Measurements from ENCODE around the gene XRN2.
A peak's percentile ranks its signal among the peaks of the same experiment; 100 is the strongest.
"Not testable (repeated sequence)": the region's sequence is repeated elsewhere in the genome, so short reads cannot be mapped to it uniquely, and the experiment has no call there.

The XRN2 gene

DNA sequence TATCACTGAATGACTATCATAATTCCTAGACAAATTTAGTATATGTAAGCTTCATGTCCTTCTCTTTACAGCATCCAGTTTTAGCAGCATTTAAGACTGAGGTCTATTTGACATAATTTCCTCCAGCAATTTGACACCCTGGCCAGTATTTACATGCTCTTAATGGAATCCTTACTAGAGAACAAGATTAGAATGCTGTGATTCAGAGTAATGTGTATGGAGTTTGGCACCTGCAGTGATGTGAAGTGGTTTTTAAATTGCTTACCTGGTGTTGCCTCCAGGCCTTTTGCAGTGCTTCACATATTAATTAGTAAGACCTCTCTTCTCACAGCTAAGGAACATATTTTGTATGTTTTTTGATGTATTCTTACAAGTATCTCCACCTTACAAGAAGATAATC lies 84.4 kb downstream of the XRN2 start:
- no peak for DNase-seq (ENCODE audit: low read depth in 2 of 2)

DNA sequence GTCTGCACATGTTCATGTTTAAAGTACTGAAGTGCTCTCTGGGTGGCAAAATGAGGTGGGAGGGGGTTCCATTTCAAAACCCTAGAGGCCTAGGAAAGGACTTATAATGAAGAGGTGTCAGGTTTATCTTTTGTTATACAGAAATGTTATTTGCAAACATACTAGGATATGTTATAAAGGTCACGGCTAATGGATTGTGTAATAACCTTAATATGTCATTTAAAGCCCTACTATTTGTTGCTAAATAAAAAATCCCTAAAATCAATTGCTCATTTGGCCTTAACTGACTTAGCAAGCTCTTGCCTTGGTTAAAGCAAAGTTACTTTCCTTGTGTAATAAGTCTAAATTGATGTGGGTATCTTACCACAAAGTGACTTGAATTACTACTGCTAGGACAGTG lies 85.4 kb downstream of the XRN2 start:
- DNase-seq (ENCODE audit: low read depth in 2 of 2), result no peak

DNA sequence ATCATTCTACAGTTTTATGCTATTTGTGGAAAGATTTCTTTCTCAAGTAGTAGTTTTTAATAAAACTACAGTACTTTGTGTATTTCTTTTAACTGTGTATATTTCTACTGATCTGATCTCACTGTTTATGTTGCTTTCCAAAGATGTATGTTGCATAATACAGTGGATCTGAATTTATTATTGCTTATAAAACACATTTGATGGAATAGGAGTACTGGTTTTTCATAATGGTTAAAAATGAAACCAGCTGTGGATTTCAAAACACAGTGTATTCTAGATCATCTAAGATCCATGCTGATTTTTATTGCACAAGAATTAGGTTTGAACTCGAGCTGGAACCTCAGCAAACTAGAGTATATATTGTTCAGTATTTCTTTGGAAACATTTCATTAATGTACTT lies 86.2 kb downstream of the XRN2 start:
- DNase-seq (ENCODE audit: low read depth in 2 of 2), result no peak

DNA sequence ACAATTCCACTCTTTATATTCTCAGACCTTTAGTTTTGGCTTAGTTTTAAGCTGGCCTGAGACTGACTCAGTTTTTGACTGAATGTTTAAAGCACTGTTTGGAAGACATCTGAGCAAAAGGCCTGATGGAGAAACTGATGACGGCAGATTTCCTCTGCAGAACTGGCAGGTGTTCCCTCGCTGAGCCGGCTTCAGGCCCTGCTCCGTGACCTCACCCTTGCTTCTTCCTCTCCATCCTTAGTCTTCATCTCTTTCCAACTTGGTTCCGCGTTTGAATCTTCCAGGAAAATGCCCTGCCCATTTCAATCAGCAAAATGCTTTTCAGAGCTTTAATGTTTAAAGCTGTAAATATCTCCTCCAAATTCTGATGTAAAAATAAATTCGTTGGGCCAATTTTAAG lies 87.6 kb downstream of the XRN2 start:
- no peak for DNase-seq (ENCODE audit: low read depth in 2 of 2)

DNA sequence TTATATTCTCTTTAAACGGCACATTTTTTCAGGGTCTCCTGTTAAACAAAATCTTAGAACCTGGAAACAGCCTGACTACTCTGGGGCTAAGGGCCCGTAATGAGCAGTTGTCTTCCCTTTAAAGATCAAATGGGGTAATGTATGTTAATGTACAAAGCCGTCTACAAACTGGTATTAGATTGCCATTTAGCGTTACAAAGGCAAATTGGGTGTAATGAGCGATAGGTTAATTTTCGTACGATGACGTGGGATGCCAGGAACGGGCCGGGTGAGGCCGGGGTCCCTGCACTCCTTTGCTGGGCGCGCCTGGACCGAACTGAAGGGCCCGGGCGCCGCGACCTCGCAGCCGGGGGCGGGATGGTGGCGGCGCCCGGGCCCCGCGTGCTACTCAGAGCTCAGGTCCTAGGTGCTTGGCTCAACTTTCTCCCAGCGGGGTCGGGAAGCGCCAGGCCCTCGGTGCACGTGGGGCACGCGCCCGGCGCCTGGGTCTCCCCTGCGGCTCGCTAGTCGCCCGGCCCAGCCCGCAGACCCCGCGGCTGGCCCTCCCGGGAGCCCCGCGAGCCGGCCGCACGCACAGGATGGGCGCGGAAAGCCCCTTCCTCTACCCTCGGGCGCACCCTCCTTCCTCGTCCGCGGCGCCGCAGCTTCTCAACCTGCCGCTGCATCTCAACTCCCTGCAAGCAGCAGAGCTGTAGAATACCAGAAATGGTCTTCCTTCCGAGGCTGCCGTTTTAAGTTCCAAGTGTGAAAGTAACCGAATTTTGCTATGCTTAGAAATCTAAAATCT lies 88.2 kb downstream of the XRN2 start:
- DNase-seq (ENCODE audit: low read depth in 2 of 2), result no peak

DNA sequence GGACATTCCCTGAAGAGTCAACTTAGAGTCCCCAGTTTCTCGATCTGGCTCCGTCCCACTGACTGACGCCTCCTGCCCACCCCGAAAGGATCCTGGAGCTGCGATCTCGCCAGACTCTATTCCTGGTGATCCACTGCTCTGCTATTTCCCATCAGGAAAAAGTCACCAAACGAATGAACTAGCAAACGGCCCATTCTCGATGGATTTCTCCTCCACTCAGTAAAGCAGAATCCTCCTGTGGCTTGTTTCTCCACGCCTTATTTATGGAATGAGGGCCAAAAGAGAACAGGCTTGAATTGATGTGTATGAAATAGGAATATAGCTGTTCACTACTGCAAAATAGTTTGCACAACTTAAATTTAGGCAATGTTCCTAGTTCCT lies 88.8 kb downstream of the XRN2 start:
- no peak for DNase-seq (ENCODE audit: low read depth in 2 of 2)

DNA sequence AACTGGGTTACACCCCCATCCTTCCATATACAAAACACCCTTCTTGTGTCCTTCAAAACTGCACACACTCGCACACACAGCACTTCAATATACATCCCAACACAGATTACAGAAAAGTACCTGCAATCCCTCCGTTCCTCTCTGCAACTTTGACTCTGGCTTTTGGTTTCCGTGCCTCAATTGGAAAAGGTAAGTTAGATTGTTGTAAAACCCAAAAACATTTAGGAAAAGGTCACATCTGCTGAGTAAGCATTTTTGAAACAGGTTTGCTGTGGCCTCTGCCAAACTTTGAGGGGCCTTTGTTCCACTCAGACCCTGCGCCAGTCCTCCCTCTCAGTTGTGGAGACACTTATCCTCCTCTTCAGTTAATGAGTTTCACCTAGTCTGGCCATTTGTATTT lies 90.0 kb downstream of the XRN2 start:
- DNase-seq (ENCODE audit: low read depth in 2 of 2), result no peak

DNA sequence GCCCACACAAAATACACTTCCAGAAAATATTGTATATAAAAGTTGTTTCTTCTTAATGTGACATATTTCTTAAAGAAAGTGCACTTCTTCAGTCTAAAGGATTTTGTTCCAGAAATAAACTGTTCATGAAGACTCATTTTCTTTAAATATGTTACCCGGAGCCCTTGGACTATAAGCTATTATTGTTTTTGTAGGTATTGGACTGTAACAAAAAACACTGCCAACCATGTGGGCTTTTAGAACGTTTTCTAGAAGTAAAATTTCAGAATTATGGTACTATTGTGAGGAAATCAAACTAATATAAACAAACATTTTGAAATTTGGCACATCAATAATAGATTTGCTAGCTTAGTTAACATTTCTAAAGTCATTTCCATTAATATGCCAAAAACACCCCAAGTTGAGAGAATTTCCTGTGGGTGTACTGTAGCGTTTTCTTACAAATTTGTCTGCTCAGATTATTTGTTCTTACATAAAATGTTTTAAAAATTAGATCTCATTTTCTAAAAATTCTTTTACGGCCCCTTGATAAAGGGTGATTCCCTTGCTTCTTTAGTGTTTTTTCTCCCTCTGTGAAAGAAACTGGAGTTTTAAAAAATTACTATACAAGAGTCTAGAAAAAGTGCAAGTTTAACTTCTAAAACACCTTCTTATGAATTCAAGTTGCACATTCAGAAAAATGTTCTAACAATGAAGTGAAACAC lies 90.8 kb downstream of the XRN2 start:
- no peak for DNase-seq (ENCODE audit: low read depth in 2 of 2)

DNA sequence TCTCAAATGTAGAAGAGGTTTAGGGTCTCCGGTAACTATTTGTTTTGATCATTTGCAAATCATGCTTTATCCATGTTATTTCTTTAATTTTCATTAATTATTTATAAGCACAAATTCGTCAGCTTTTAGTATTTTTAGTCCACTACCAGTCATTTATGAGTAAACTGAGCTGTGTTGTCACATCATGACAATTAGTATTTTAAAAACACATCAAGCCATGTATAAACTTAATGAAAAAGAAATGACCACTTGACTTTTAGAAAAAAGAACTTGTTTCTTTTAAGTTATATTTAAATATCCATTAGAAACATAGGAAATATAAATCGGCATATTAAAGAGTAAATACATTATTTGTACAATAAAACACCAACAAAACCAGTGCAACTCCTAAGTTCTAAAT lies 91.4 kb downstream of the XRN2 start:
- DNase-seq (ENCODE audit: low read depth in 2 of 2), result no peak

DNA sequence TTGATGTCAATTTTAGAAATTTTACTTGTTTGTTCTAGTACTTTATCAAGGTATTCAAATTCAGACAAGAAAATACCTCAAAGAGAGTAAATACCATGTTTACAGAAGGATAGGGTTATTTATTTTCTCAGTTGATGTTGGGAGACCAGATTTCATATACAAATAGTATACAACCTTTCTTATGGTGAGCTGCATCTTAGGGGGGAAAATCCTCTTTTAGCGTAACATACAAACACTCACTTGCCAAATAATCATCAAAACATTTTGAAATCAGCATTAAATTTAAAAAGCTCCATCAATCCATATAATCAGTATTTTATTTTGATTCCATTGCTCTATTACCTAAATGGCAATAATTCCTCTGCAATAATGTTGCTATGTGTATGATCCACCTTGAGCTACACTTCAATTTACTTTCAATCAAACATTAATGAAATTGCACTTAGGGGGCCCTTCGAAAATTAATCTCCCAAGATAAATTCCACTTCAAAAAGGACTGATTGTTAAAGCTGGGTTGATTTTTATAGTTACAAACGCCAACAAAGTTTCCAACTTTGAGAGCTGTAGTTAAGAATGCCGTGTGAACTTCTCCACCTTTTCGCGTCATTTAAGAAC lies 92.0 kb downstream of the XRN2 start:
- no peak for DNase-seq (ENCODE audit: low read depth in 2 of 2)

DNA sequence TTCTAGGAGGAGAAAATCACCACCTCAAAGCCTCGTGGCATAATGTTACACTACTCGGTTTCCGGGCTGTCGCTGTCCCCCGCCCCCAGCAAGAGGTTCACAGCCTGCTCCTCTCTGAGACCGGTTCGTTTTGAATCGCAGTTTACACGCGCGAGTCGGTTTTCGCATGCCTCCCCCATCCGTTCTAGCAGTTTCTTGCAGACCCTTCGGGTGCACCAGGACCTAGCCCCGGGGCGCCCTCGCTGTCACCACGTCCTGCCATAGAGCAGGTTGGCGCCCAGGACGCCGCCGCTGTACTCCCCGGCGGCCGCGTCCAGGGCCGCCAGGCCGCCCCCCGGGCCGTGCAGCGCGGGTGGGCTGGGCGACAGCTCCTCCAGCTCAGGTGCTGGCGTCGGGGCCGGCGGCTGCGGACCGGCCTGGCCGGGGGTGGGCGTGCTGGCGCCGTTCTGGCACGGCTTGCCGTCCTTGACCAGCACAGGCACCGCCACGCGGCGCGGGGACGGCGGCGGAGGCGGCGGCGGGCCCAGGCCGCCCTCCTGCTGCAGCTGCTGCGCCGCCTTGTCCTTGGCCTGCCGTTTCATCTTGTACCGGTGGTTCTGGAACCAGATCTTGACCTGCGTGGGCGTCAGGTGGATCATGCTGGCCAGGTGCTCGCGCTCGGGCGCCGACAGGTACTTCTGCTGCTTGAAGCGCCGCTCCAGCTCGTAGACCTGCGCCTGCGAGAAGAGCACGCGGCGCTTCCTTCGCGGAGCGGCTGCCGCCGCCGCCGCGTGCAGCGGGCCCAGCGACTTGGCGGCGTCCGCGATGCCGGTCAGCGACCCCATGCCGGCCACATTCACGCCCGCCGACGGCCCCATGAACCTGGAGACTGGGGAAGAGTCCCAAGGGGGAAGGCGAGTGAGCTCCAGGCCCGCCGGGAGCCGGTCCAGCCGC lies 92.8 kb downstream of the XRN2 start:
- DNase-seq (ENCODE audit: low read depth in 2 of 2), result peak in 1 of 2 donors; percentile 25

DNA sequence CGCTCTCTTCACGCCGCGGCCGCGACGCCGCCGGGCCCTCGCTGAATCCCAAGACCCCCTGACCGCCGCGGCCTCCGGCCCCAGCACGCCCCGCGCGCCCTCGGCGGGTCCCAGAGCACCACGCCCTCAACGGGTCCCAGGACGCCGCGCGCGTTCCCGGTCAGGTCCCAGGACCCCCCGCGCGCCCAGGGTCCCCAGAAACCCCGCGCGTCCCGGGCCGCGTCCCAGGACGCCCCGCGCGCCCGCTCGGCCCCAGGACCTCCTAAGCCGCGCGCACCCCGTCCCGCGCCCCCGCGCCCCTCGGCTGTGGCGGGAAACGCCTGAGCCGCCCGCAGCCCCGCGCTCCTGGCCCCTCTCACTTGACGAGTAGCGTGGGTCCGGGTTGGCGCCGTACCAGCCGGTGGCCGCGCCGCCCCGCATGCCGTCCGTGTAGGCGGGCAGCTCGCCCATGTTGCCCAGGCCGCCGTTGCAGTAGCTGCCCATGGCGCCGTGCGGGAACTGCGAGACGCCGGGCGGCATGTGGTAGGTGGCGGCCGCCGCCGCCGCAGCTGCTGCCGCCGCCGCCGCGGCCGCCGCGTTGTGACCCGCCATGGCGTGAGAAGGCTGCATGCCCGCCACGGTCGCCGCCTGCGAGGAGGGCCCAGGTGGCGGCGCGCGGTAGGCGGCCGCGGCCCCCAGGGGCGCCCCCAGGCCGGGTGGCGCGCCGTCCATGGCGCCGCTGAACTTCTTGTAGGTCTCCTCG lies 93.6 kb downstream of the XRN2 start:
- DNase-seq (ENCODE audit: low read depth in 2 of 2), result no peak

DNA sequence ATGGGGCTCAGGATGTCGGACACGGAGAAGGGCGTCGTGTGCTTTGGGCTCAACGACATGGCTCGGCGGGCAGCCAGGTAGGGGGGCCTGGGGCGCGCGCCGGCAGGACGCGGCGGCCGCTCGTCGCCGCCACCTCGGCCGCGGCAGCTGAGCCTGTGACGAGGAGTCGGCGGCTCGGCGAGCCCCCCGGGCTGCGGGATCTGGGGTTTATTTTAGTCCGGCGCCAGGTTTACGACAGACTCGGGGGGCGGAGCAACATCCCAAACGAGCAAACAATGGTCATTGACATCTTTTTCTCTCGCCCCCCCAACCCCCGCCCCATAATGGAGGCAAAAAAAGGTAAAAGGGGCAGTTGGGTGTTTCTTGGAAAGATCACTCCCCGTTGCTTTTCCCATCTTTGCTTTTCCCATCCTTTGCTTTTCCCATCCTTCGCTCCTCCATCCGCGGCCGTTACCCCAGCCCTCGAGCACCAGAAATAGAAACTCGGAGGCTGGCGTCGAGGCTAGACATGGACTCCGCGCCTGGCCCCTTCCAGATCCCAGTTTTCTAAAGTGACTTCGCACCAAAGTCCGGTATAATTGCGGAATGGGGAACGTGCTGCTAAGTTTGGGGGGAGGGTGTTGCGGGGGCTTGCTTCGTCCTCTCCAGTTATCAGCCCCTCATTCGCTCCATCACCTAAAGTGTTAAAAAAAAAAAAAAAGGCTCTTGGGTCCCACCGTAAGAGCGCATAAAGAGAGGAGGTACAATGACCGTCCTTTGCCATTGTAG lies 94.4 kb downstream of the XRN2 start, which contains the start of gene NKX2-4:
TSS of gene NKX2-4 (minus strand) at position 186 of the 768 bp plus-strand sequence. CDS start at position 59, 127 bp downstream.
- no peak for DNase-seq (ENCODE audit: low read depth in 2 of 2)

DNA sequence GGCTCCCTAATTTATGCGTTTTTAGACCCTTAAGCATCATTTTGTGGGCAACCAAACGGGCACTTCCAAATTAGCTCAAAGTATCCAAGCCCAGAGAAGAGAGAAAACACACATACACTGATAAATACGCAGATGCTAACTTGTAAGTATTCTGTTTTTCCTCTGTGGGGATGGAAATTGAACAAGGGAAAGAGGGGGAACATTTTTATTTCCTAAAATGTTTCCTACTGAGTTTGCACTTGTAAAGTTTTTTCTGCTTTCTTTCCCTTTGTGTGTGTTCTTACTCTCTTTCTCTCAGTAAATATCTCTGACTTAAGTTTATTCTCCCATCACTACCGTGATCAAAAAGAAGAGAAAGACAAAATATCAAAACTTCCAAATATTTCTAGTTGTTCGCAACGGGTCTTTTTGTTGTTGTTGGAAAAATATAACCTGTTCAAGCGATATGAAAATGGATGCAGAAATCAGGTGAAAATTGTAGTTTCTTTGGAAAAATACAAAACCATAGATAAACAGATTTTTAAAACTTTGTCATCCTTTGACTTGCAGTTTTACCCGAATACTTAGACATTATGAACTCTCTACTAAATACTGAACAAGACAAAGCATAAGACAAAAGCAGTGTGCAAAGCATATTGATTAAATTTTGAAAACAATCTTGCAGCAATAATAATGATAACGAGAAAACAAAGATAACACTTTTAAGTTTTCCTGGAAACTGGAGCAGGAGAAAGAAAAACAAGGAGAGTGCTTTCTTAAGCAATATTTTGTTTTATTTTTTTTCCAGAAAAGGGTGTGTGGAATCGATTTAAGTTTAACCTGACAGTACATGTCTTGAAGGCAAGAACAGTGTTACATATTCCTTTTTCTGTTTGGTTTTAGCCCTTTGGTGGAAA lies 95.2 kb downstream of the XRN2 start:
- DNase-seq (ENCODE audit: low read depth in 2 of 2), result no peak

DNA sequence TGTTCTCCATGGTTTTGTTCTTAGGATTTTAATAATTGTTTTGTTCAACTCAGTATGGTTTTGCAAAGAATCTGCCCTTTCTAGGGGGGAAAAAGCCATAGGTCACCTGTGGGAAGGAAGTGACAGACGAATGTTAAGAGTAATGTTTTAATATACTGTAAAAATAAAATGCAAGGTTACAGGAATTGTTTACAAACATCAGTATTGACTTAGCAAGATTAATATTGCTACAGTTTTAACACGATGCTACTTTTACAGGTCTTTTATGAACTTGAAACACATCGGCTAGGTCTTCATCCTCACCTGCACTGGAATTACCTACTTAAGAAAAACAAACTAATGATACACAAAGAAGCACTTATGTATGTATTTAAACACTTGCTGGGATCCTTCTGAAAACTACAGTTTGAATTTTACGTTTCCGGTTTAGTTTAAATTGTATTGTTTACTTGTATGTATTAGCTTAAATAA lies 95.9 kb downstream of the XRN2 start:
- DNase-seq (ENCODE audit: low read depth in 2 of 2), result no peak

DNA sequence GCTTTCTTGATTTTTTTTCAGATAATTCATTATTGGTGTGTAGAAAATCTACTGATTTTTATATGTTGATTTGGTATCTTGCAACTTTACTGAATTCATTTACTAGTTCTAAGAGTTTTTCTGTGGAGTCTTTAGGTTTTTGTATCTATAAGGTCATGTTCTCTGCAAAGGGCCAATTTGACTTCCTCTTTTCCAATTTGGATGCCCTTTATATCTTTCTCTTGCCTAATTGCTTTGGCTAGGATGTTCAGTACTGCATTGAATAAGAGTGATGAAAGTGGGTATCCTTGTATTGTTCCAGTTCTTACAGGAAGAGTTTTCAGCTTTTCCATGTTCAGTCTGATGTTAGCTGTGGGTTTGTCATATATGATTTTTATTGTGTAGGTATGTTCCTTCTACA lies 108.6 kb downstream of the XRN2 start:
- DNase-seq (ENCODE audit: low read depth in 2 of 2), result no peak

DNA sequence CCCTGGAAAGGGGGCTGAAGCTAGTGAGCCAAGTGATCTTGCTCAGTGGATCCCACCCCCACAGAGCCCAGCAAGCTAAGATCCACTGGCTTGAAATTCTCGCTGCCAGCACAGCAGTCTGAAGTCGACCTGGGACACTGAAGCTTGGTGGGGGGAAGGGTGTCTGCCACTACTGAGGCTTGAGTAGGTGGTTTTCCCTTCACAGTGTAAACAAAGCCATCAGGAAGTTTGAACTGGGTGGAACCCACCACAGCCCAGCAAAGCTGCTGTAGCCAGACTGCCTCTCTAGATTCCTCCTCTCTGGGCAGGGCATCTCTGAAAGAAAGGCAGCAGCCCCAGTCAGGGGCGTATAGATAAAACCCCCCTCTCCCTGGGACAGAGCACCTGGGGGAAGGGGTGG lies 110.9 kb downstream of the XRN2 start:
- DNase-seq (ENCODE audit: low read depth in 2 of 2), result not testable (repeated sequence)

DNA sequence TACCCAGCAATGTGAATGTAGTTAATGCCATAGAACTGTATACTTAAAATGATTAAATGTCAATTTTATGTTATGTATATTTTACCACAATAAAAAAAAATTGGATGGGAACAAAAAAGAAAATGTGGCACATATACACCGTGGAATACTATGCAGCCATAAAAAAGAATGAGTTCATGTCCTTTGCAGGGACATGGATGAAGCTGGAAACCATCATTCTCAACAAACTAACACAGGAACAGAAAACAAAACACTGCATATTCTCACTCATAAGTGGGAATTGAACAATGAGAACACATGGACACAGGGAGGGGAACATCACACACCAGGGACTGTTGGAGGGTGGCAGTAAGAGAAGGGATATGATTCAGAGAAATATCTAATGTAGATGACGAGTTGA lies 116.0 kb downstream of the XRN2 start:
- DNase-seq (ENCODE audit: low read depth in 2 of 2), result not testable (repeated sequence)

DNA sequence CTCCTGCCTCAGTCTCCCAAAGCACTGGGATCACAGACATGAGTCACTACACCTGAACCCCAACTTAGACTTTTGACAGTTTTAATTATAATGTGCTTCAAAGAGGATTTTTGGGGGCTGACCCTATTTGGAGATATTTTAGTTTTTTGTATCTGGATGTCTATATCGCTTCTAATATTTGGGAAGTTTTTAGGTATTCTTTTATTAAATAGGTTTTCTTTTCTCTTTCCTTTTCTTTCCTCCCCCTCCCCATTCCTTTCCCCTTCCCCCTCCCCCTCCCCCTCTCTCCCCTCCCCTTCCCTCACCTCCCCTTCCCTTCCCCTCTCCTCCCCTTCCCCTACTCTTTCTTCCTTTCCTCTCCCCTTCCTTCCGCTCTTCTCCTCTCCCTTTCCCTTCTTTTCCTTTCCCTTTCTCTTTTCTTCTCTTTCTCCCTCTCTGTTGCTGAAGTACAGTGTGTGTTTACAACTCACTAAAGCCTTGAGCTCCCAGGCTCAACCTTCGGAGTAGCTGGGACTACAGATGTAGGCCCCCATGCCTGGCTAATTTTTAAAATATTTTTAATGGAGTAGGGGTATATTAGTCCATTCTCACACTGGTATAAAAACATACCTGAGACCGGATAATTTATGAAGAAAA lies 118.6 kb downstream of the XRN2 start:
- no peak for DNase-seq (ENCODE audit: low read depth in 2 of 2)

Data from stimulated activated CD8-positive, alpha-beta memory T cell treated with anti-CD3 and anti-CD28 coated beads, Interleukin-2, amount 100 ng/mL, for 1 hour (primary cell).